Activated CD8-positive, alpha-beta memory T cell treated with anti-CD3 and anti-CD28 coated beads, Interleukin-2, amount 50 U/mL, for 4 hours (primary cell): ENCODE results near the gene RAP1A.
"Not testable (repeated sequence)": the region's sequence is repeated elsewhere in the genome, so short reads cannot be mapped to it uniquely, and the experiment has no call there.

Experiments
- DNase-seq: peaks from one replicate; pipeline ENCODE4 v3.0.0-alpha.2; 2020

The RAP1A gene

DNA sequence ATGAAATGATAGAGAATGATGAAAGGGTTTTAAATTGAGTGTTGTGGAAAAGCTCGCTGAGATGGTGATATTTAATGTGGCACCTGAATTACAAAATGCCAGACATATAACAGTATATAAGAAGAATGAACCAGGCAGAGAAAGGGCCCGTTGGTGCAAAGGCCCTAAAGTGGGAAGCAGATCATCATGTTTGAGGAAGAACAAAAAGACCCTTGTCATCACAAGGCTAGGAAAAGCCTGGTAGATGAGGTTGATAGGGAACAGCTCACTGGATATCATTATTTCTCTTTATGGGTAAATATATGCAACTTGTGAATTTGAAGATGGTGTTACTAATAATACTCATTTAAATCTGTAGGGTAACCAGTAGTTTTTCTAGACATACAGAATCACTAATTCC, 11.0 kb downstream of the RAP1A start:
- DNase-seq: no peak

- no peak for DNase-seq
Observed at GRCh38 chr1:111631502-111631901, 11.9 kb downstream of the RAP1A start.

- DNase-seq: not testable (repeated sequence)
Observed at GRCh38 chr1:111632771-111633170, 13.2 kb downstream of the RAP1A start.

GRCh38 chr1:111633736-111634247, 14.2 kb downstream of the RAP1A start:
- DNase-seq: no peak

DNA sequence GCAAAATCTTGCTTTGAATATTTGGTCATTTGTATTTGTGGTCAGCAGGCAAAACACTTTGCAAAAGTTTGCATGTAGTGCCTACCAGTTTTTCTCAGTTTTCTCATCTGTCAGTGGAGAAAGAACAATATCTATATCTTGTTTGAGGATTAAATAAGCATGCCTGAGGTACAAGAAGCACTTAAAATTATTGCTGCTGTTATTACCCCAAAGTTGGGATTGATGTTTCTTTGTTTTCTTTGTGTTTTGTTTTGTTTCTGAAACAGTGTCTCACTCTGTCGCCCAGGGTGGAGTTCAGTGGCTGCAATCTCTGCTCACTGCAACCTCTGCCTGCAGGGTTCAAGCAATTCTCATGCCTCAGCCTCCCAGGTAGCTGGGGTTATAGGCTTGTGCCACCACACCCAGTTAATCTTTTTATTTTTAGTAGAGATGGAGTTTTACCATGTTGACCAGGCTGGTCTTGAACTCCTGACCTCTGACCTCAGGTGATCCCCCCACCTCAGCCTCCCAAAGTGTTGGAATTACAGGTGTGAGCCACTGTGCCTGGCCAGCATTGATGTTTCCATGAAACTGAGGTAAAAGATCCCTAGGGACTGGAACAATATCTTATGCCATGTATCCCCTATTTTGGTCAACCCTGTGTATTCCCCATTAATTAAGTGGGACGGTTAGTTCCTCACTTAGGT, 15.9 kb downstream of the RAP1A start:
- no peak for DNase-seq

- no peak for DNase-seq
Observed at GRCh38 chr1:111638320-111638719, 18.7 kb downstream of the RAP1A start.

DNA sequence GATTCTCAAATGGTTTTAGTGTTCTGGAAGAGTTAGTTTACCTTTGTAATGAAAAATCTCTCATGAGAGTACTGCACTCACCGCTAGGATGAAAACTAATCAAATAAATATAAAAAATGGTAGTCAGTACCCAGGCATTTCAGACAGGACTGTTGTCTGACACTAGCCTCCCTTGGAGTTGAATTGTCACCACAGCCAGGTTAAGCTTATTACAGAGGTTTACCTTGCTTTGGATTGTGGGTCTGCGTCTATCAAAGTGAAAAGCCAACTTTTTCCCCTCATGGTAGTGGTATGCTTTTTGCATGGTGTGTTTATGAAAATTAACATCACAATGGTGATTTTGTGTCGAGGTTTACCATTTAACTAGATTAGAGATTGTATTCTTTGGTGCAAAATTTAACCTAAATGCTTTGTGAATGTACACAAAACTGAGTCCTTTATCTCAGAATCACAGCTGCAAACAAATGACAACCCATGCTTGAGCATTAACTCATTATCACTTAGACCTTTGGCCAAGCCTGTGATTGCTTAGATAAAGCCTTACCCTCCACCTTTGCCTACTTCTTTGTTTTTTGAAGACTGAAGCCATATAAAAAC, 20.1 kb downstream of the RAP1A start:
- no peak for DNase-seq

GRCh38 chr1:111643097-111643496, 23.5 kb downstream of the RAP1A start:
- no peak for DNase-seq

GRCh38 chr1:111643696-111644095, 24.1 kb downstream of the RAP1A start:
- no peak for DNase-seq

- no peak for DNase-seq
Observed at GRCh38 chr1:111644506-111644905, 24.9 kb downstream of the RAP1A start.

DNA sequence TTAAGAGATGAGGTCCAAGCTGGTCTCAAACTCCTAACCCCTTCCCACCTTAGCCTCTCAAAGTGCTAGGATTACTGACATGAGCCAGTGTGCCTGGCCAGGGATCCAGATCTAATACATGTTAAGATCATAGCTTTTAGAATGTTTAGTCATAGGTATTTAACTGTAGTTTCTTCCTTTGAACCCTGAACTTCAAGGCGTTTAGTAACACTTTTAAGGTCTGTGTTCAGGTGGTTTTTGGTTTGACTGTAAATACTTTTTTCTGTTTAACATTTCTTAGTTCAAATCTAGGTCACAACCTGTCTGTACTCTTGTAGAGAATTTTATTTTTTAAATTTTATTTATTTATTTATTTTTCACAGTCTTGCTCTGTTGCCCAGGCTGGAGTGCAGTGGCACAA, 28.1 kb downstream of the RAP1A start:
- no peak for DNase-seq

- no peak for DNase-seq
Observed at GRCh38 chr1:111648806-111649205, 29.2 kb downstream of the RAP1A start.

DNA sequence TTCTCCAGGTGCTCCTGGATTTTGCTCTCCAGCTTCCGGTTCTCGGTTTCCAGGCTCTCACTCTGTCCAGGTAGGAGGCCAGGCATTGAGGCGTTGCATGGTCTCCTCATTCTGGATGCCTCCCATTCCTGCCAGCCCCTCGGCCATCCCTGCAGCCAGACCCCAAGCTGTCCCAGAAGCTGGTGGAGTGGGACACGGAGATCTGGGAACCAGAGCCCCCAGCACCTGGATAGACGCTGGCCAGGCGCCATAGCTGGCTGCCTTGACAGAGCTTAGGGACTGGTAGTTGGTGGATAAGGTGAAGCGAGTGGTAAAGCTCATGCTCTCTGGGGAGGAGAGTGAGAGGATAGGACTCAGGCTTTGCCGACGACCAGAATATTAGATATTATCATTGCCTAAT, 29.6 kb downstream of the RAP1A start:
- DNase-seq: no peak

DNA sequence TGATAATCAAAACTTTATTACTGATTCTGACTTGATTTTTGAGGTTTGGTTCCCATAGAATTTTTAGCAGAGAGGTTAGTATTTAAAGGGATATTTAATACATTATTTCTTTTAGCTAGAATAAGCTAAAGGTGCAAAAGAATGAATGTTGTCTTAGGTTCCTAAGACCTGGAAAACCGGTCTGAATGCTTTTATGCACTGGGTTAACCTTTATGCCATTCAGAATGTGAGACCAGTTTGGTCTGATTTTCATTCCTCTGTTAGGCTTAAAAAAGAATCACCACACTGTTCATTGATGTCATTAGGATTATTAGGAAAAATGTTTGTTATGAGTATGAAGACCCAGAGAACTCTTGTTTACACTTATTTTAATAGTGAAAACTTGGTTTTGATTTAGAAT, 30.1 kb downstream of the RAP1A start:
- DNase-seq: no peak

- no peak for DNase-seq
Observed at GRCh38 chr1:111653709-111654108, 34.1 kb downstream of the RAP1A start.

DNA sequence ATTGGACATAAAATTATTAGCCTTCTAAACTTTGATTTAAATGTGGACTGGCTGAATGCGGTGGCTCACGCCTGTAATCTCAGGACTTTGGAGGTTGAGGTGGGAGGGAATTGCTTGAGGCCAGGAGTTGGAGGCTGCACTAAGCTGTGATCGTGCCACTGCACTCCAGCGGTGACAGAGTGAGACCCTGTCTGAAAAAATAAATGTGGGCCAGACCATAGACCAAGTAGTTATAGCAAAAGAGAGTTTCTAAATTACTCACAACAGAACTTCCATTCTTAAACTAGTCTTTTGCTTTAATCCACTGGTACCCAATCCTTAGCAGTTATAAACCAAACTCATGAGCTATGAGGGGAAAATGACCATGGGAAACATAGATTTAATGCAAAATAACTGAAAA, 35.2 kb downstream of the RAP1A start:
- no peak for DNase-seq

DNA sequence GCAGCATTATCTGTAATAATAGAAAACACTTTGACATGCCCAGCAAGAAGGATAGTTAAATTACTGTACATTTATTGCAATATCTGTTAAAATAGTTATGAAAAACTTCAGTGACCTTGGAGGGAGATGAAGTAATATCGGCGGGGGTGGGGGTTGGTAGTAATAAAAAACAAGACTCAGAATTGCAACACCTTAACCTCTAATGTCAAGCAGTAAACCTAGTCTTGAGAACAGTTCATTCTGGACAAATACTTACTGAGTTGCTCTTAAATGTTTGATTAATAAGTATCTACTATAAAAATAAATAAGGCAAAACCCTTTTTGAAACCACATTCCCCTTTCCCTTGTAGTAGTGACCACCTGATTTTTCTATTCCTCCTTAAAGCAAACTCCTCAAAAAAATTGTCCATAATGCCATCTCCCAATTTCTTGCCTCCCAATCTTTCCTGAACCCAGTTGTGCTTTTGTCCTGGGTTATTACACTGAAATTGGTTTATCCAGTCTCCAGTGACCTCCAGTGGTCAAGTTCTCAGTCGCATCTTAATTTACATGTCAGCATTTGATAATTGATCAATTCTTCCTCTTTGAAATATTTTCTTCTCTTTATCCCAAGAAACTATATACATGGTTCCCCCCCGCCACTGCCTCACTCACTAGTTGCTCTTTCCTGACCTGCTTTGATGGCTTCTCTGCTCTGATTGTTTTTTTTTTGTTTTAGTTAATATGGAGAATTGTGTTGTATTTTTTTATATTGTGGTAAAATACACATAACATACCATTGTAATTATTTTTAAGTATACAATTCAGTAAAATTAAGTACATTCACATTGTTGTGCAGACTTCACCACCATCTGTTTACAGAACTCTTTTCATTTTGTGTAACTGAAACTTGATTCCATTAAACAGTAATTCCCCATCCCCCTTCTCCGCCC, 36.8 kb downstream of the RAP1A start:
- no peak for DNase-seq

- DNase-seq: no peak
Observed at GRCh38 chr1:111658622-111659021, 39.0 kb downstream of the RAP1A start.

DNA sequence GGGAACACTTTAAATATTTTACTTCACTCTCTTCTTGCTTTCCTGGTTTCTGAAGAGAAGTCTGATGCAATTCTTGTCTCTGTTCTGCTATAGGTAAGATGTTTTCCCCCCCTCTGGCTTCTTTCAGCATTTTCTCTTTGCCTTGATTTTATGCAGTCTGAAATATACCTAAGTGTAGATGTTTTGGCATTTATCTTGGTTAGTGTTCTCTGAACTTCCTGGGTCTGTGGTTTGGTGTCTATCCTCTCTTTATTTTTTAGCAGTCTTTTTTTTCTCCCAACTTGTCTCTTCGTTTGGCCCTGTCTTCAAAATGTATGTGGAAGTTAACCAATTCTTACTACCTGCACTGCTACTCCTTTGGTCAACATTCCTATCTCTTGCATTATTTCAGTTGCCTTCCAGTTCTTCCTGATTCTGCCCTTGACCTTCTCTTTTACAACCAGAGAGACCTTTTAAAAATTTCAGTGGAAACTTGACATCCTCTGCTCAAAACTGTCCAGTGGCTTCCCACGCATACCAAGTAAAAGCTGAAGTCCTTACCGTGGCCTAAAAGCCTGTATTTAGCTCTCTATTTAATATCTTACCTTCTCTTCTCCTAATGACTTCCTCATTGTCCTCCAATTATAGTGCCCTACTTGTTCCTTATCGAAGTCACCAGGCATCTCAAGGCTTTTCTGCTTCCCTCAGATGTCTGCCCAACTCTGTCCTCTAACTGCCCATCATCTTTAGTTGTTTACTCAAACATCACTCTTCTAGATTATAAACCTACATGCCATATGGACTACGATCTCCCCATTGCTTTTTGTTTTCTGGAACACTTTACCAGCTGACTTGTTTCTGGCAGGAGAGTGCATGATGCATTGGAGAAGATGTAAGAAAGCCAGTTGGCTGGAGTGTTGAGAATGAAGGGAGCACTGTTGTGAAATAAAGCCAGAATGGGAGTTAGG, 40.9 kb downstream of the RAP1A start:
- DNase-seq: no peak

DNA sequence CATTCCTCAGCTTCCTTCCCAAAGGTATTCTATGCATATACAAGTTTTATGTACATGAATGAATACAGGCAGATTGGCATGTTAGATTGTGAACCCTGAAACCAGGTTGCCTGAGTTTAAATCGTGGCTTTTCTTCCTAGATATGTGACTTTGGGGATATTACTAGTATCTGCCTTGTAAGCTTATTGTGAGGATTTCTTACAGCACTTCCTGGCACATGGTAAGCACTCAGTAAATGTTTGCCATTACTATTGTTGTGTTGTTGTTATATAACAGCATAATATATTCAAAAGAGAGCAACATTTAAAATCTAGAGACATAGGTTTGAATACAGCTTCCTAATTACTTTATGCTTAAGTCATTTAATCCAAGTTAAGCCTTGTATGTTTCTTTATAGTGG, 45.1 kb downstream of the RAP1A start:
- DNase-seq: no peak

- DNase-seq: no peak
Observed at GRCh38 chr1:111665497-111665896, 45.9 kb downstream of the RAP1A start.

DNA sequence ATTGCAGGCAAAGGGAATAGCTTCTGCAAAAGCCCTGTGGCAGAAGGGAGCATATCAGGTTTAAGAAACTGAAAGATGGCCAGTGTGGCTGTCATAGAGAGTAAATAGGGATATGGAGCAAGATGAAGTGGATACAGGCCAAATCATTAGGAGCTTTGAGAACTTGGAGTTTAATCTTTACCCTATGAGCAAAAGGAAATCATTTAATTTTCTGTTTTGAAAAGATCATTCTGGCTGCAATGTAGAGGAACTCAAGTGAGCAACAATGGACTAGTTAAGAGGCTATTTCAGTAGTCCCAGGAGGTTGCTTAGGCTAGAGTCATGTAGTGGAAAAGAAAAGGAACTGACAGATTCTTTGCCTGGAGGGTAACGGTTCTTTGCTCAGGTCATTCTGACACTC, 47.2 kb downstream of the RAP1A start:
- no peak for DNase-seq

DNA sequence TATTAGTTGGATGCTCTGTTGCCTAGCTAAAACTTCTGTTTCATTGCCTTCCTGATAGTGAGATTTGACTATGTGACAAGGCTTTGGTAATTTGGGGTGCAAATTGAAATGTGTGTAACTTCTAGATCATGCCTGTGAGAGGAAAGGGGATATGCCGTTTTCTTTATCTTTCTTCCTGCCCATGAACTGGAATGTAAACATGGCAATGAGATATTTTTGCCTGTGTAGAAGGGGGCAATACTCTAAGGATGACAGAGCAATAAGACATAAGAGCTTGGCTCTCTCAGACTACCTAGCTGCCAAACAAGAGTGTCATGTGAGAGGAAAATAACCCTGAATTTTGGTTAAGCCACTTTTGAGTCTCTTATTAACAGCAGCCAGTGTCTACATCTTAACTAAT, 49.7 kb downstream of the RAP1A start:
- DNase-seq: no peak
